HCT116 (cell line): Measurements from ENCODE around the gene SNED1. TPM values are rescaled to one million over a fixed set of nuclear protein-coding genes. Genes with fewer than 3 reads are reported as not detected.
A peak's percentile ranks its signal among the peaks of the same experiment; 100 is the strongest.

Experiments
- ATAC-seq: fragments of 200-7000 bp; cut with Tn5 transposase; 2 replicates; pipeline ENCODE4 v1.9.1; 2020; ENCODE audit warnings: mild to moderate bottlenecking, moderate library complexity
- BruUV-seq: library from RNA; stranded (reverse); fragments of 400-500 nt; replicated peaks from 2 replicates; lab custom pipeline; 2021; lab: Mats Ljungman, UMichigan
- CTCF ChIA-PET: fragments of 300-600 bp; sonication (Branson Sonifier 250); formaldehyde crosslinking; loops from one replicate; lab custom pipeline; 2021; ENCODE audit warnings: antibody characterized with exemption; lab: Charles Lee
- POLR2A ChIA-PET: fragments of 300-600, 350-600 bp; sonication (Branson Sonifier 250); formaldehyde crosslinking; loops from one replicate; lab custom pipeline; 2021; ENCODE audit warnings: antibody characterized with exemption; lab: Charles Lee
- RAD21 ChIA-PET, 2 experiments: fragments of 300-600 bp; sonication (Branson Sonifier 250); formaldehyde crosslinking; loops; one replicate each; lab custom pipeline; 2023; ENCODE audit warnings: low total read pairs in 2 of 2; ENCODE audit not compliant: uncharacterized antibody in 2 of 2, unreplicated experiment in 2 of 2, low non-redundant PET in 1 of 2; lab: Charles Lee
- DNase-seq: peaks from one replicate; pipeline ENCODE4 v3.0.0-alpha.2; 2010; ENCODE audit warnings: low read depth, low spot score
- H2AFZ ChIP-seq: fragments of 200-600 bp; shearing (Covaris generic), sonication (generic); 2 replicates; pipeline ENCODE4 v1.6.1; 2017; ENCODE audit warnings: low read depth, mixed run types, mixed read lengths, antibody characterized with exemption, low read length; ENCODE audit not compliant: poor library complexity, severe bottlenecking
- H3K27ac ChIP-seq: 2 replicates; pipeline ENCODE4 v1.5.1; 2012; ENCODE audit warnings: low read depth, low read length
- H3K27me3 ChIP-seq: fragments of 200-600 bp; sonication (generic); 2 replicates; pipeline ENCODE4 v1.6.1; 2016; ENCODE audit warnings: mixed run types, low read length, mixed read lengths; ENCODE audit not compliant: insufficient read depth
- H3K36me3 ChIP-seq, 2 experiments: fragments of 200-500 bp in 1 of 2; fragments of 200-600 bp in 1 of 2; sonication (Bioruptor generic) in 1 of 2; sonication (generic) in 1 of 2; 2 replicates each; pipeline versions ENCODE4 v1.5.1 to v1.6.1; 2014 to 2016; ENCODE audit warnings: low read length in 2 of 2, inconsistent platforms in 1 of 2, mixed read lengths in 1 of 2, mixed run types in 1 of 2; ENCODE audit not compliant: insufficient read depth in 2 of 2, control insufficient read depth in 1 of 2
- H3K4me1 ChIP-seq, 2 experiments: fragments of 200-600 bp in 1 of 2; sonication (generic) in 1 of 2; 2 replicates each; pipeline versions ENCODE4 v1.5.1 to v1.6.1; 2012 to 2017; ENCODE audit warnings: low read length in 2 of 2, inconsistent platforms in 1 of 2, mild to moderate bottlenecking in 1 of 2, mixed read lengths in 1 of 2, mixed run types in 1 of 2, moderate library complexity in 1 of 2; ENCODE audit not compliant: insufficient read depth in 2 of 2, control insufficient read depth in 1 of 2
- H3K4me2 ChIP-seq: fragments of 200-600 bp; sonication (generic); 2 replicates; pipeline ENCODE4 v1.6.1; 2017; ENCODE audit warnings: mixed run types, low read length, mixed read lengths
- H3K4me3 ChIP-seq, 2 experiments: fragments of 200-600 bp in 1 of 2; sonication (generic) in 1 of 2; replicated peaks in 1 of 2; 2 replicates each; pipeline ENCODE4 v1.5.1; 2011 to 2016; ENCODE audit warnings: low read length in 2 of 2, control low read depth in 1 of 2, low read depth in 1 of 2, mild to moderate bottlenecking in 1 of 2, mixed read lengths in 1 of 2, mixed run types in 1 of 2
- H3K79me2 ChIP-seq: fragments of 200-600 bp; sonication (generic); 2 replicates; pipeline ENCODE4 v1.6.1; 2017; ENCODE audit warnings: mild to moderate bottlenecking, mixed run types, low read length, moderate library complexity, mixed read lengths; ENCODE audit not compliant: insufficient read depth
- H3K9ac ChIP-seq: fragments of 200-600 bp; sonication (generic); 2 replicates; pipeline ENCODE4 v1.6.1; 2016; ENCODE audit warnings: low read length, mixed read lengths
- H3K9me2 ChIP-seq: fragments of 200-600 bp; sonication (generic), shearing (Covaris generic); 2 replicates; pipeline ENCODE4 v1.6.1; 2017; ENCODE audit warnings: mixed run types, mild to moderate bottlenecking, moderate library complexity; ENCODE audit not compliant: insufficient read depth
- H3K9me3 ChIP-seq, 2 experiments: fragments of 200-500 bp in 1 of 2; fragments of 200-600 bp in 1 of 2; sonication (Bioruptor generic) in 1 of 2; sonication (generic) in 1 of 2; 2 replicates each; pipeline ENCODE4 v1.6.1; 2014 to 2017; ENCODE audit warnings: low read length in 2 of 2, mixed read lengths in 2 of 2, inconsistent platforms in 1 of 2, low read depth in 1 of 2, mild to moderate bottlenecking in 1 of 2, mixed run types in 1 of 2, moderate library complexity in 1 of 2; ENCODE audit not compliant: control insufficient read depth in 1 of 2, insufficient read depth in 1 of 2
- H4K20me1 ChIP-seq: fragments of 200-600 bp; sonication (generic), shearing (Covaris generic); 2 replicates; pipeline ENCODE4 v1.6.1; 2017; ENCODE audit warnings: mixed run types, mild to moderate bottlenecking, moderate library complexity; ENCODE audit not compliant: insufficient read depth
- CEBPB ChIP-seq: IDR thresholded peaks from 2 replicates; pipeline ENCODE4 v1.6.1; 2012; ENCODE audit warnings: low read depth
- EGR1 ChIP-seq: IDR thresholded peaks from 2 replicates; pipeline ENCODE4 v1.6.1; 2012; ENCODE audit warnings: low read depth
- EZH2 ChIP-seq: fragments of 200-600 bp; sonication (generic); IDR thresholded peaks from 2 replicates; pipeline ENCODE4 v1.6.1; 2017; ENCODE audit warnings: antibody characterized with exemption, mixed run types
- EZH2phosphoT487 ChIP-seq: fragments of 200-600 bp; IDR thresholded peaks from 2 replicates; pipeline ENCODE4 v1.6.1; 2018; ENCODE audit warnings: antibody characterized with exemption, borderline replicate concordance
- JUND ChIP-seq: IDR thresholded peaks from 2 replicates; pipeline ENCODE4 v1.6.1; 2012
- SP1 ChIP-seq: IDR thresholded peaks from 2 replicates; pipeline ENCODE4 v1.6.1; 2012; ENCODE audit warnings: low read depth
- ZNF274 ChIP-seq: fragments of 200-500 bp; sonication (Bioruptor generic); IDR thresholded peaks from 2 replicates; pipeline ENCODE4 v1.6.1; 2014; ENCODE audit warnings: mild to moderate bottlenecking, low read depth, low read length, inconsistent platforms
- intact Hi-C: fragments of 100-400 bp; cut with micrococcal nuclease; formaldehyde crosslinking; loops from 2 replicates; pipeline ENCODE4 v1.10.0; 2022
- total RNA-seq: library from RNA; stranded (reverse); gene quantifications from one replicate; pipeline ENCODE4 v1.2.1, GENCODE V29; 2021; ENCODE audit not compliant: unreplicated experiment

Gene SNED1
- total RNA-seq, 1 experiment from 2014 or later: 9.6 TPM

GRCh38 chr2:241036397-241036963 is 38.1 kb downstream of the SNED1 start:
- ChIA-PET POLR2A (no interaction called here), CTCF (no interaction called here)
- TF ChIP-seq ZNF274 (no peak), EZH2phosphoT487 (no peak), EZH2 (no peak), CEBPB (no peak), JUND (no peak), EGR1 (no peak), SP1 (no peak)
- TF ChIP-seq, all 23 proteins: peak for 0
- Histone ChIP-seq H4K20me1 (no peaks in the 10 kb centered on the region), H2AFZ (no peak overlapping the region), H3K79me2 (no peaks in the 10 kb centered on the region), H3K9me3 (no peaks in the 10 kb centered on the region), H3K4me1 (no peaks in the 10 kb centered on the region), H3K9me2 (no peaks in the 10 kb centered on the region), H3K4me3 (no peak overlapping the region), H3K9ac (no peak overlapping the region), H3K4me2 (no peak overlapping the region), H3K36me3 (no peaks in the 10 kb centered on the region), H3K27ac (no peak overlapping the region), H3K27me3 (no peaks in the 10 kb centered on the region)
- intact Hi-C loops: no loop called here
- ATAC-seq (peak; percentile 41), DNase-seq (no peak)
- BruUV-seq: no TSS peak
- RAD21 ChIA-PET: no interaction called here

GRCh38 chr2:241036964-241037421 is 38.6 kb downstream of the SNED1 start:
- ChIA-PET POLR2A (no interaction called here), CTCF (no interaction called here), RAD21 (no interaction called here)
- H3K27me3 ChIP-seq: no peaks in the 10 kb centered on the region
- H3K27ac ChIP-seq: no peak overlapping the region
- H3K79me2 ChIP-seq: no peaks in the 10 kb centered on the region
- ATAC-seq (0 out of 2 replicates have a peak, but pooled peaks have one; percentile 13), DNase-seq (no peak)
- H3K9ac ChIP-seq: no peak overlapping the region
- no peak overlapping the region for H3K4me2 ChIP-seq
- H3K9me3 ChIP-seq: no peaks in the 10 kb centered on the region
- no peak overlapping the region for H2AFZ ChIP-seq
- no peaks in the 10 kb centered on the region for H3K36me3 ChIP-seq
- BruUV-seq: no TSS peak
- no peak for TF ChIP-seq ZNF274
- H3K4me3 ChIP-seq: no peak overlapping the region
- no peaks in the 10 kb centered on the region for H3K9me2 ChIP-seq
- no peaks in the 10 kb centered on the region for H3K4me1 ChIP-seq
- H4K20me1 ChIP-seq: no peaks in the 10 kb centered on the region
- intact Hi-C loops: no loop called here
